Colonic mucosa (tissue), 4 donors: ENCODE results near the gene SLCO3A1. TPM values are rescaled to one million over a fixed set of nuclear protein-coding genes. Genes with fewer than 3 reads are reported as not detected.
A peak's percentile ranks its signal among the peaks of the same experiment; 100 is the strongest.

Experiments used
- DNase-seq: peaks from one replicate; pipeline ENCODE4 v3.0.0-alpha.2; 2020
- H3K27ac ChIP-seq: fragments of 200-600 bp; one replicate; pipeline ENCODE4 v1.8.0; 2021
- H3K27me3 ChIP-seq: fragments of 200-600 bp; one replicate; pipeline ENCODE4 v1.8.0; 2021
- H3K36me3 ChIP-seq: fragments of 200-600 bp; one replicate; pipeline ENCODE4 v1.8.0; 2021
- H3K4me1 ChIP-seq: fragments of 200-600 bp; one replicate; pipeline ENCODE4 v1.8.0; 2021; ENCODE audit warnings: mild to moderate bottlenecking
- H3K4me3 ChIP-seq: fragments of 200-600 bp; one replicate; pipeline ENCODE4 v1.8.0; 2021
- H3K9ac ChIP-seq, 2 donors: one replicate each; pipeline ENCODE4 v1.7.0; 2013; ENCODE audit warnings: control low read depth in 2 of 2, low read depth in 2 of 2, low read length in 2 of 2
- H3K9me3 ChIP-seq: fragments of 200-600 bp; one replicate; pipeline ENCODE4 v1.8.0; 2021
- intact Hi-C: fragments of 100-400 bp; cut with DNase I; formaldehyde crosslinking; loops from one replicate; pipeline ENCODE4 v1.14.1; 2022
- total RNA-seq, 2 donors: library from RNA; stranded (reverse); fragmentation: NEBNext Ultra II Directional in 1 of 2; extraction: Animal tissue kit (Norgen Biotek cat#: 25700) in 1 of 2; gene quantifications; one replicate each; pipeline ENCODE4 v1.2.1, GENCODE V29; 2021
- TF ChIP-seq, protein P1 (sequence below): fragments of 200-600 bp; IDR thresholded peaks from one replicate; pipeline ENCODE4 v1.8.0; 2022; ENCODE audit warnings: antibody characterized with exemption, mild to moderate bottlenecking
- donor health status: healthy.
- donor health status: DM: no; HTN: no; CAD: no.
- donor health status: DM: no; HTN: no; CAD: no.

The SLCO3A1 gene
- total RNA-seq, 2 donors from 2014 or later, result 11.4 to 24.6 TPM

GRCh38 chr15:92001307-92001706 is 147.8 kb downstream of the SLCO3A1 start:
- Histone ChIP-seq H3K4me1 (peaks cover 8% of the 10 kb centered on the region), H3K36me3 (no peaks in the 10 kb centered on the region), H3K4me3 (no peak overlapping the region), H3K9me3 (no peaks in the 10 kb centered on the region), H3K27ac (no peak overlapping the region), H3K9ac (no peak overlapping the region), H3K27me3 (no peaks in the 10 kb centered on the region)
- TF ChIP-seq, protein P1, sequence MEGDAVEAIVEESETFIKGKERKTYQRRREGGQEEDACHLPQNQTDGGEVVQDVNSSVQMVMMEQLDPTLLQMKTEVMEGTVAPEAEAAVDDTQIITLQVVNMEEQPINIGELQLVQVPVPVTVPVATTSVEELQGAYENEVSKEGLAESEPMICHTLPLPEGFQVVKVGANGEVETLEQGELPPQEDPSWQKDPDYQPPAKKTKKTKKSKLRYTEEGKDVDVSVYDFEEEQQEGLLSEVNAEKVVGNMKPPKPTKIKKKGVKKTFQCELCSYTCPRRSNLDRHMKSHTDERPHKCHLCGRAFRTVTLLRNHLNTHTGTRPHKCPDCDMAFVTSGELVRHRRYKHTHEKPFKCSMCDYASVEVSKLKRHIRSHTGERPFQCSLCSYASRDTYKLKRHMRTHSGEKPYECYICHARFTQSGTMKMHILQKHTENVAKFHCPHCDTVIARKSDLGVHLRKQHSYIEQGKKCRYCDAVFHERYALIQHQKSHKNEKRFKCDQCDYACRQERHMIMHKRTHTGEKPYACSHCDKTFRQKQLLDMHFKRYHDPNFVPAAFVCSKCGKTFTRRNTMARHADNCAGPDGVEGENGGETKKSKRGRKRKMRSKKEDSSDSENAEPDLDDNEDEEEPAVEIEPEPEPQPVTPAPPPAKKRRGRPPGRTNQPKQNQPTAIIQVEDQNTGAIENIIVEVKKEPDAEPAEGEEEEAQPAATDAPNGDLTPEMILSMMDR, result no peak
- intact Hi-C loops, result no loop called here
- no peak for DNase-seq

GRCh38 chr15:92002666-92003065 is 149.2 kb downstream of the SLCO3A1 start:
- Histone ChIP-seq H3K36me3 (no peaks in the 10 kb centered on the region), H3K9ac (no peak overlapping the region), H3K27ac (no peak overlapping the region), H3K4me3 (no peak overlapping the region), H3K4me1 (peaks cover 8% of the 10 kb centered on the region), H3K9me3 (no peaks in the 10 kb centered on the region), H3K27me3 (no peaks in the 10 kb centered on the region)
- intact Hi-C loops, result no loop called here
- no peak for DNase-seq
- TF ChIP-seq, protein P1, result no peak

DNA sequence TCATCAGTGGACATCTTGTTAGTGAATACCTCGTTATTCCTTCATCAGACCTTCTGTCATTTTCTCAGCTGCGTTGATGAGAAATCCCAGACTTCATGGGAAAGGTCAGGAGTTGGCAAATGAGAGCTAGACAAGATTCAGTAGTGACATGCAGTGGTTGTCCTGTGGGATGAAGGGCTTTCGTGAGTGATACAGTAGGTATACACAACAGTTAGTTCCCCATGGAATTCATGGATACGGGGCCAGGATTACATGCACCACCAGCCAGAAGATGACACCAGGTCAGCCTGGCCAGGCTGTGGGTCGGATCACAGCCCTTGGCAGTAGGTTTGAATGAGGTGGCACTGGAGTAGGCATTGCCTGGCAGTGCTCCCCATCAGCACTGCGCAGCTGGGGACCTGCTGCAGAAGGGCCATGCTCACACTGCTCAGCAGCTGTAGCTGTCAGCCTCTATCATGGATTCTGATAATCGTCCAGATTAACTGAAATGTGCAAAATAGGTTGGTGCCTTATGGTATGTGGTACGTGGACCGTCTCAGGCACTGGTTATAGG is 150.1 kb downstream of the SLCO3A1 start:
- TF ChIP-seq, protein P1, result no peak
- peaks cover 8% of the 10 kb centered on the region for H3K4me1 ChIP-seq
- H3K4me3 ChIP-seq, result no peak overlapping the region
- intact Hi-C loops, result no loop called here
- no peak overlapping the region for H3K27ac ChIP-seq
- H3K36me3 ChIP-seq, result no peaks in the 10 kb centered on the region
- H3K9me3 ChIP-seq, result no peaks in the 10 kb centered on the region
- H3K9ac ChIP-seq, result no peak overlapping the region
- no peaks in the 10 kb centered on the region for H3K27me3 ChIP-seq
- no peak for DNase-seq

DNA sequence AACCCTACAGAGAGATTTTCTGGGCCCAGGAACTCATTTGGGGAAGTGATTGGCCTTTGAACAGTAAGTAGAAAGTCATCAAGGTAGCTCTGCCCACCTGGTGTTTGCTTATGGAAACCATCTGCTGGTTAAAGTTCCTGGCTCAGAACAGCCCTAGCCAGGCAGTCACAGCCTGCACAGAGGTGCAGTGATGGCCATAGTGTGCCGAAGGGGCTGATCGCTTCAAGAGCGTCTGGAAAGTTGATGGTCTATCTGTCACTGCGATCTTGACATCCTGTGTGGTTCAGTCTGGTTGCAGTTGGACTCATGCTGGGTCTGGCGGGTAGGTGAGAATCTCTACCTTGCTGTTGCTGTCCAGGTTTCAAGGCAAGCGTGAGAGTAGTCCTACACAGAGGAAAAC is 151.6 kb downstream of the SLCO3A1 start:
- TF ChIP-seq, protein P1, result no peak
- Histone ChIP-seq H3K4me3 (no peak overlapping the region), H3K27me3 (no peaks in the 10 kb centered on the region), H3K9ac (no peak overlapping the region), H3K4me1 (peaks cover 8% of the 10 kb centered on the region), H3K9me3 (no peaks in the 10 kb centered on the region), H3K36me3 (no peaks in the 10 kb centered on the region), H3K27ac (no peak overlapping the region)
- intact Hi-C loops, result no loop called here
- DNase-seq, result peak; percentile 39

DNA sequence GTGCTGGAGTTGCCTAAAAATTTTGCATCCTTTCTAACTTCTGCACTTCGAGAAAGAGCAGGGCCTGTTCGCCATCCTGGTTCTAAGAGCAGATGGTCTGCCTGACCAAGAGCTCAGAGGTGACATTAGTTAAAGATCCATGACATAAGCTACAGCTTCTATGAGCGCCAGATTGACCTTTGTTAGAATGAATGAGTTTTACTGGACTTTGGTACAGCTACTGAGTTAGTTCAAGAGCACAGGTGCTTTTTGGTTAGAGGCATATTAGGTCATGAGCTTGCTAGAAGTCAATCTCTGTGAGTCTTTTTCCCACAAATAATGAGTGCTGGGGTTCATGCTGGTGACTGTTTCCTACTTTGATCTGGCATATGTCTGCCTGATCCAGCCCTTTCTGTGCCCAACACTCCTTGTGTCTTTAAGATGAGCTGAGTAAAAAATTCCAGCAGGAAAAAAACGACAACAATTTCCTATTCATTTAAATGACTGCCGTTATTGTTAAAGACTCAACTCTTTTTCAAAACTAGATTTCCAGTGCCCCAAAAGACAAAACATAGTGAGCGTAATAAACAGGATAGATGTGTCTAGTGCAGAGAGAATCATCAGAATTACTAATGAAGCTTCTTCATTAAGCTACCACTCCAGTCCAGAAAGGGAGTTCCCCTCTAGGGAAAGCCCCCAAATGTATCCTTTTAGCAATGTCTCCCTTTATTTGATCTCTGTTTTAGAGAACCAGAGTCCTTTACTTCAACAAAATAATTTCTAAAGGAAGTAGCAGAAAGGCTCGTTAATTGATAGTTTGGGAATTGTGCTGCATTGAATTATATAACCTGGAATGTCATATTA is 152.9 kb downstream of the SLCO3A1 start:
- intact Hi-C loops, result no loop called here
- Histone ChIP-seq H3K9ac (no peak overlapping the region), H3K4me3 (no peak overlapping the region), H3K4me1 (peaks cover 8% of the 10 kb centered on the region), H3K9me3 (no peaks in the 10 kb centered on the region), H3K36me3 (no peaks in the 10 kb centered on the region), H3K27me3 (no peaks in the 10 kb centered on the region), H3K27ac (no peak overlapping the region)
- no peak for DNase-seq
- TF ChIP-seq, protein P1, result no peak
